Endometrial microvascular endothelial cells (primary cell): ENCODE measurements around the gene PYURF. TPM values are rescaled to one million over a fixed set of nuclear protein-coding genes. Genes with fewer than 3 reads are reported as not detected.
"Not testable (repeated sequence)": the region's sequence is repeated elsewhere in the genome, so short reads cannot be mapped to it uniquely, and the experiment has no call there.

ENCODE experiments used
- in situ Hi-C: cut with HindIII; loops from 2 replicates; pipeline ENCODE4 v1.10.0; 2017; ENCODE audit warnings: low sequenced_read_pairs, low pct_unique_long_range_greater_than_20kb; ENCODE audit errors: inconsistent ontology term
- total RNA-seq: library from RNA; depleted of rRNA; stranded (reverse); fragments of >200 nt; gene quantifications from one replicate; pipeline ENCODE4 v1.2.3, GENCODE V29; 2015; ENCODE audit errors: inconsistent ontology term

Gene PYURF
- 138 TPM for total RNA-seq

- in situ Hi-C loops, result loop anchor here (25.0 kb wide), 2 partner anchors 286 to 461 kb away; no protein-coding TSS in a partner anchor
These were observed at the start of gene PYURF for GRCh38 chr4:88523325-88524129. TSS of gene PYURF (minus strand) at chr4:88523776. CDS start at chr4:88523700, 76 bp downstream.

GRCh38 chr4:88570001-88570400 lies 46.4 kb upstream of the PYURF start:
- in situ Hi-C loops, result no loop called here

GRCh38 chr4:88567591-88567990 lies 44.0 kb upstream of the PYURF start:
- in situ Hi-C loops, result no loop called here

GRCh38 chr4:88549815-88550214 lies 26.2 kb upstream of the PYURF start:
- in situ Hi-C loops, result no loop called here

GRCh38 chr4:88539322-88540068 lies 15.9 kb upstream of the PYURF start:
- in situ Hi-C loops, result not testable (repeated sequence)

GRCh38 chr4:88537709-88538108 lies 14.1 kb upstream of the PYURF start:
- in situ Hi-C loops, result no loop called here

- in situ Hi-C loops, result no loop called here
These were observed 11.6 kb upstream of the PYURF start for GRCh38 chr4:88535090-88535755.

GRCh38 chr4:88533937-88534750 lies 10.6 kb upstream of the PYURF start:
- in situ Hi-C loops, result no loop called here

GRCh38 chr4:88533088-88533790 lies 9.7 kb upstream of the PYURF start:
- in situ Hi-C loops, result no loop called here

GRCh38 chr4:88531549-88531948 lies 8.0 kb upstream of the PYURF start:
- in situ Hi-C loops, result no loop called here

GRCh38 chr4:88528861-88529260 lies 5.3 kb upstream of the PYURF start:
- in situ Hi-C loops, result no loop called here

- in situ Hi-C loops, result no loop called here
These were observed 4.2 kb upstream of the PYURF start for GRCh38 chr4:88527787-88528186.

GRCh38 chr4:88526221-88526815 lies 2.7 kb upstream of the PYURF start:
- in situ Hi-C loops, result no loop called here

GRCh38 chr4:88524171-88524570 lies 595 bp upstream of the PYURF start:
- in situ Hi-C loops, result loop anchor here (25.0 kb wide), 2 partner anchors 287 to 462 kb away; no protein-coding TSS in a partner anchor

GRCh38 chr4:88522702-88523324 lies 763 bp downstream of the PYURF start:
- in situ Hi-C loops, result loop anchor here (25.0 kb wide), 2 partner anchors 286 to 461 kb away; no protein-coding TSS in a partner anchor

GRCh38 chr4:88518911-88519310 lies 4.7 kb downstream of the PYURF start:
- in situ Hi-C loops, result loop anchor here (25.0 kb wide), 2 partner anchors 282 to 457 kb away; no protein-coding TSS in a partner anchor

- in situ Hi-C loops, result loop anchor here (25.0 kb wide), 2 partner anchors 281 to 456 kb away; no protein-coding TSS in a partner anchor
These were observed 5.8 kb downstream of the PYURF start for GRCh38 chr4:88517825-88518224.
